Measurements from ENCODE around the gene GPAT3.
"Not testable (repeated sequence)": the region's sequence is repeated elsewhere in the genome, so short reads cannot be mapped to it uniquely, and the experiment has no call there.

GPAT3 gene

DNA sequence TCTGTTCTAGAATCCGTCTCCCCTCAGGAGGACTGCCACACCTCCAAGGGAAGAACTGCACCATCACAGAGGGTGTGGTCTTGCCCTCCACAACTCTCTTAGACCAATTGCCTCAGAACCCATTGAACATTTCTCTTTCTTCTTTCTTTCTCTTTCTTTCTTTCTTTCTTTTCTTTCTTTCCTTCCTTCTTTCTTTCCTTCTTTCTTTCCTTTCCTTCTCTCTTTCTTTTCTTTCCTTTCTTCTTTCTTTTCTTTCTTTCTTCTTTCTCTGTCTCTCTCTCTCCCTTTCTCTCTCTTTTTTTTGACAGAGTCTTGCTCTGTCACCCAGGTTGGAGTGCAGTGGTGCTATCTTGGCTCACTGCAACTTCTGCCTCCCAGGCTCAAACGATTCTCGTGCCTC lies 34.2 kb upstream of the GPAT3 start:
- CTCF ChIA-PET, result interaction anchor here (1.5 kb wide), 1 partner anchor 12 kb away, joined by 6 read pairs; no protein-coding TSS in a partner anchor
- H3K27ac ChIP-seq (ENCODE audit: extremely low read depth, low read depth, low read length); H3K9me3 ChIP-seq (ENCODE audit: control insufficient read depth, insufficient read depth, low read depth, low read length); H3K4me3 ChIP-seq (ENCODE audit: low read depth, low read length); POLR2A ChIA-PET; H3K4me1 ChIP-seq (ENCODE audit: control insufficient read depth, insufficient read depth, low read length); H3K36me3 ChIP-seq (ENCODE audit: control insufficient read depth in 2 of 2, insufficient read depth in 1 of 2, low read length in 2 of 2): not testable (repeated sequence)
- TF ChIP-seq PRDM1 (tag by site-specific recombination; IDR thresholded peaks at IDR 0.05) (peak; percentile 23; the same call in 1 of the 2 replicates), ZNF366 (tag by site-specific recombination; conservative IDR thresholded peaks at IDR 0.05) (peak; percentile 81)

DNA sequence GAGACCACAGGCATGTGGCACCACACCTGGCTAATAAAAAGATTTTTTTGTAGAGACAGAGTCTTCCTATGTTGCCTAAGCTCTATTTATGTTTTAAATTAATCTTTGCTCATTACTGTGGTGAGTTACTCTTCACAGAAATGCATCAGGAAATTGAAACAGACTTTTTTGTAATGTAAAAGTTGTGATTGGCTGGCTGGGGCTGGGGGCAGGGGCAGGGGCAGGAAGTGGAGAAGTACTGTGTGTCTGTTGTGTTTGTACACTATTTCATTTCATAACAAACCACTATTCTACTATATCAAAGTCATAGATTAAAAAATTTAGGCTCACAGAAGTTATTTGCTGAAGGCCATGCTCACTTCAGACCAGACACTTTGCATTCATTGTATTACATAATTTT lies 31.9 kb upstream of the GPAT3 start:
- ChIA-PET CTCF (no interaction called here), POLR2A (no interaction called here)
- no peak for TF ChIP-seq ZNF335 (tag by site-specific recombination; conservative IDR thresholded peaks at IDR 0.05)
- no peak for TF ChIP-seq FEZF1 (tag by site-specific recombination; IDR thresholded peaks at IDR 0.05)
- TF ChIP-seq, protein P1, sequence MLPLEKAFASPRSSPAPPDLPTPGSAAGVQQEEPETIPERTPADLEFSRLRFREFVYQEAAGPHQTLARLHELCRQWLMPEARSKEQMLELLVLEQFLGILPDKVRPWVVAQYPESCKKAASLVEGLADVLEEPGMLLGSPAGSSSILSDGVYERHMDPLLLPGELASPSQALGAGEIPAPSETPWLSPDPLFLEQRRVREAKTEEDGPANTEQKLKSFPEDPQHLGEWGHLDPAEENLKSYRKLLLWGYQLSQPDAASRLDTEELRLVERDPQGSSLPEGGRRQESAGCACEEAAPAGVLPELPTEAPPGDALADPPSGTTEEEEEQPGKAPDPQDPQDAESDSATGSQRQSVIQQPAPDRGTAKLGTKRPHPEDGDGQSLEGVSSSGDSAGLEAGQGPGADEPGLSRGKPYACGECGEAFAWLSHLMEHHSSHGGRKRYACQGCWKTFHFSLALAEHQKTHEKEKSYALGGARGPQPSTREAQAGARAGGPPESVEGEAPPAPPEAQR (tag by site-specific recombination; IDR thresholded peaks at IDR 0.05), result no peak
- no peak for TF ChIP-seq ZBTB17 (tag by site-specific recombination; IDR thresholded peaks at IDR 0.05)
- no peak for TF ChIP-seq ZFP69B (tag by site-specific recombination; IDR thresholded peaks at IDR 0.05)
- no peak for TF ChIP-seq ZNF114 (tag by site-specific recombination; IDR thresholded peaks at IDR 0.05)
- TF ChIP-seq, protein P2, sequence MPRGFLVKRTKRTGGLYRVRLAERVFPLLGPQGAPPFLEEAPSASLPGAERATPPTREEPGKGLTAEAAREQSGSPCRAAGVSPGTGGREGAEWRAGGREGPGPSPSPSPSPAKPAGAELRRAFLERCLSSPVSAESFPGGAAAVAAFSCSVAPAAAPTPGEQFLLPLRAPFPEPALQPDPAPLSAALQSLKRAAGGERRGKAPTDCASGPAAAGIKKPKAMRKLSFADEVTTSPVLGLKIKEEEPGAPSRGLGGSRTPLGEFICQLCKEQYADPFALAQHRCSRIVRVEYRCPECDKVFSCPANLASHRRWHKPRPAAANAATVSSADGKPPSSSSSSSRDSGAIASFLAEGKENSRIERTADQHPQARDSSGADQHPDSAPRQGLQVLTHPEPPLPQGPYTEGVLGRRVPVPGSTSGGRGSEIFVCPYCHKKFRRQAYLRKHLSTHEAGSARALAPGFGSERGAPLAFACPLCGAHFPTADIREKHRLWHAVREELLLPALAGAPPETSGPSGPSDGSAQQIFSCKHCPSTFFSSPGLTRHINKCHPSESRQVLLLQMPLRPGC (tag by site-specific recombination; IDR thresholded peaks at IDR 0.05), result no peak
- TF ChIP-seq, protein P3, sequence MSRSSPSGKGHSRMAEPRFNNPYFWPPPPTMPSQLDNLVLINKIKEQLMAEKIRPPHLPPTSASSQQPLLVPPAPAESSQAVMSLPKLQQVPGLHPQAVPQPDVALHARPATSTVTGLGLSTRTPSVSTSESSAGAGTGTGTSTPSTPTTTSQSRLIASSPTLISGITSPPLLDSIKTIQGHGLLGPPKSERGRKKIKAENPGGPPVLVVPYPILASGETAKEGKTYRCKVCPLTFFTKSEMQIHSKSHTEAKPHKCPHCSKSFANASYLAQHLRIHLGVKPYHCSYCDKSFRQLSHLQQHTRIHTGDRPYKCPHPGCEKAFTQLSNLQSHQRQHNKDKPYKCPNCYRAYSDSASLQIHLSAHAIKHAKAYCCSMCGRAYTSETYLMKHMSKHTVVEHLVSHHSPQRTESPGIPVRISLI (tag by site-specific recombination; IDR thresholded peaks at IDR 0.05), result no peak
- no peak for TF ChIP-seq ZNF621 (tag by site-specific recombination; IDR thresholded peaks at IDR 0.05)
- no peak for TF ChIP-seq ZNF214 (tag by site-specific recombination; IDR thresholded peaks at IDR 0.05; ENCODE audit: borderline replicate concordance)
- no peak for TF ChIP-seq ZNF837 (tag by site-specific recombination; IDR thresholded peaks at IDR 0.05)
- TF ChIP-seq MYNN (tag by site-specific recombination; IDR thresholded peaks at IDR 0.05; ENCODE audit: borderline replicate concordance), result no peak
- no peak for TF ChIP-seq ZNF544 (tag by site-specific recombination; IDR thresholded peaks at IDR 0.05)
- no peak for TF ChIP-seq RBAK (tag by site-specific recombination; IDR thresholded peaks at IDR 0.05)
- TF ChIP-seq, protein P4, sequence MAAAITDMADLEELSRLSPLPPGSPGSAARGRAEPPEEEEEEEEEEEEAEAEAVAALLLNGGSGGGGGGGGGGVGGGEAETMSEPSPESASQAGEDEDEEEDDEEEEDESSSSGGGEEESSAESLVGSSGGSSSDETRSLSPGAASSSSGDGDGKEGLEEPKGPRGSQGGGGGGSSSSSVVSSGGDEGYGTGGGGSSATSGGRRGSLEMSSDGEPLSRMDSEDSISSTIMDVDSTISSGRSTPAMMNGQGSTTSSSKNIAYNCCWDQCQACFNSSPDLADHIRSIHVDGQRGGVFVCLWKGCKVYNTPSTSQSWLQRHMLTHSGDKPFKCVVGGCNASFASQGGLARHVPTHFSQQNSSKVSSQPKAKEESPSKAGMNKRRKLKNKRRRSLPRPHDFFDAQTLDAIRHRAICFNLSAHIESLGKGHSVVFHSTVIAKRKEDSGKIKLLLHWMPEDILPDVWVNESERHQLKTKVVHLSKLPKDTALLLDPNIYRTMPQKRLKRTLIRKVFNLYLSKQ (tag by site-specific recombination; IDR thresholded peaks at IDR 0.05; ENCODE audit: borderline replicate concordance), result no peak
- no peak for TF ChIP-seq TRIM28 (IDR thresholded peaks at IDR 0.05; ENCODE audit: borderline replicate concordance, low read length)
- TF ChIP-seq, protein P5, sequence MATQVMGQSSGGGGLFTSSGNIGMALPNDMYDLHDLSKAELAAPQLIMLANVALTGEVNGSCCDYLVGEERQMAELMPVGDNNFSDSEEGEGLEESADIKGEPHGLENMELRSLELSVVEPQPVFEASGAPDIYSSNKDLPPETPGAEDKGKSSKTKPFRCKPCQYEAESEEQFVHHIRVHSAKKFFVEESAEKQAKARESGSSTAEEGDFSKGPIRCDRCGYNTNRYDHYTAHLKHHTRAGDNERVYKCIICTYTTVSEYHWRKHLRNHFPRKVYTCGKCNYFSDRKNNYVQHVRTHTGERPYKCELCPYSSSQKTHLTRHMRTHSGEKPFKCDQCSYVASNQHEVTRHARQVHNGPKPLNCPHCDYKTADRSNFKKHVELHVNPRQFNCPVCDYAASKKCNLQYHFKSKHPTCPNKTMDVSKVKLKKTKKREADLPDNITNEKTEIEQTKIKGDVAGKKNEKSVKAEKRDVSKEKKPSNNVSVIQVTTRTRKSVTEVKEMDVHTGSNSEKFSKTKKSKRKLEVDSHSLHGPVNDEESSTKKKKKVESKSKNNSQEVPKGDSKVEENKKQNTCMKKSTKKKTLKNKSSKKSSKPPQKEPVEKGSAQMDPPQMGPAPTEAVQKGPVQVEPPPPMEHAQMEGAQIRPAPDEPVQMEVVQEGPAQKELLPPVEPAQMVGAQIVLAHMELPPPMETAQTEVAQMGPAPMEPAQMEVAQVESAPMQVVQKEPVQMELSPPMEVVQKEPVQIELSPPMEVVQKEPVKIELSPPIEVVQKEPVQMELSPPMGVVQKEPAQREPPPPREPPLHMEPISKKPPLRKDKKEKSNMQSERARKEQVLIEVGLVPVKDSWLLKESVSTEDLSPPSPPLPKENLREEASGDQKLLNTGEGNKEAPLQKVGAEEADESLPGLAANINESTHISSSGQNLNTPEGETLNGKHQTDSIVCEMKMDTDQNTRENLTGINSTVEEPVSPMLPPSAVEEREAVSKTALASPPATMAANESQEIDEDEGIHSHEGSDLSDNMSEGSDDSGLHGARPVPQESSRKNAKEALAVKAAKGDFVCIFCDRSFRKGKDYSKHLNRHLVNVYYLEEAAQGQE (tag by site-specific recombination; IDR thresholded peaks at IDR 0.05), result no peak
- no peaks in the 10 kb centered on the region for H3K9me3 ChIP-seq (ENCODE audit: control insufficient read depth, insufficient read depth, low read depth, low read length)
- no peaks in the 10 kb centered on the region for H3K4me1 ChIP-seq (ENCODE audit: control insufficient read depth, insufficient read depth, low read length)
- H3K4me3 ChIP-seq (ENCODE audit: low read depth, low read length), result no peak overlapping the region
- no peaks in the 10 kb centered on the region for H3K36me3 ChIP-seq (ENCODE audit: control insufficient read depth in 2 of 2, insufficient read depth in 1 of 2, low read length in 2 of 2)
- no peak overlapping the region for H3K27ac ChIP-seq (ENCODE audit: extremely low read depth, low read depth, low read length)
